ENCODE measurements around the gene NIN. TPM values are rescaled to one million over a fixed set of nuclear protein-coding genes. Genes with fewer than 3 reads are reported as not detected.

NIN gene
- total RNA-seq, 6 experiments from 2014 or later: 43.7 to 66.3 (median 57.4) TPM

- Mint-ChIP-seq H3K4me3 (no peak overlapping the region; the same call in 1 of the 2 replicates), H3K4me1 (ENCODE audit: low read depth) (peaks cover 21% of the 10 kb centered on the region)
- DNase-seq: no peak
These were observed 40.3 kb upstream of the NIN start for GRCh38 chr14:50871228-50871627.

GRCh38 chr14:50865391-50866076, 34.6 kb upstream of the NIN start:
- Mint-ChIP-seq H3K36me3 (ENCODE audit: low read depth) (no peaks in the 10 kb centered on the region), H3K4me1 (ENCODE audit: low read depth) (peaks cover 34% of the 10 kb centered on the region), H3K27ac (peak overlapping the region; percentile 73), H3K27me3 (ENCODE audit: insufficient read depth) (peaks cover 6% of the 10 kb centered on the region; the same call in 1 of the 2 replicates), H3K4me3 (peak overlapping the region; percentile 69), H3K9me3 (no peaks in the 10 kb centered on the region)
- TF ChIP-seq, protein P1, sequence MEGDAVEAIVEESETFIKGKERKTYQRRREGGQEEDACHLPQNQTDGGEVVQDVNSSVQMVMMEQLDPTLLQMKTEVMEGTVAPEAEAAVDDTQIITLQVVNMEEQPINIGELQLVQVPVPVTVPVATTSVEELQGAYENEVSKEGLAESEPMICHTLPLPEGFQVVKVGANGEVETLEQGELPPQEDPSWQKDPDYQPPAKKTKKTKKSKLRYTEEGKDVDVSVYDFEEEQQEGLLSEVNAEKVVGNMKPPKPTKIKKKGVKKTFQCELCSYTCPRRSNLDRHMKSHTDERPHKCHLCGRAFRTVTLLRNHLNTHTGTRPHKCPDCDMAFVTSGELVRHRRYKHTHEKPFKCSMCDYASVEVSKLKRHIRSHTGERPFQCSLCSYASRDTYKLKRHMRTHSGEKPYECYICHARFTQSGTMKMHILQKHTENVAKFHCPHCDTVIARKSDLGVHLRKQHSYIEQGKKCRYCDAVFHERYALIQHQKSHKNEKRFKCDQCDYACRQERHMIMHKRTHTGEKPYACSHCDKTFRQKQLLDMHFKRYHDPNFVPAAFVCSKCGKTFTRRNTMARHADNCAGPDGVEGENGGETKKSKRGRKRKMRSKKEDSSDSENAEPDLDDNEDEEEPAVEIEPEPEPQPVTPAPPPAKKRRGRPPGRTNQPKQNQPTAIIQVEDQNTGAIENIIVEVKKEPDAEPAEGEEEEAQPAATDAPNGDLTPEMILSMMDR (IDR thresholded peaks at IDR 0.05): no peak
- peak; percentile 18 for DNase-seq

More at GRCh38 chr14:50871228-50871627, 40.3 kb upstream of the NIN start:
- Mint-ChIP-seq H3K9me3 (no peaks in the 10 kb centered on the region), H3K36me3 (ENCODE audit: low read depth) (peaks cover 5% of the 10 kb centered on the region; the same call in 1 of the 2 replicates), H3K27ac (no peak overlapping the region), H3K27me3 (ENCODE audit: insufficient read depth) (peaks cover 33% of the 10 kb centered on the region)
- TF ChIP-seq, protein P1 (IDR thresholded peaks at IDR 0.05): no peak

DNA sequence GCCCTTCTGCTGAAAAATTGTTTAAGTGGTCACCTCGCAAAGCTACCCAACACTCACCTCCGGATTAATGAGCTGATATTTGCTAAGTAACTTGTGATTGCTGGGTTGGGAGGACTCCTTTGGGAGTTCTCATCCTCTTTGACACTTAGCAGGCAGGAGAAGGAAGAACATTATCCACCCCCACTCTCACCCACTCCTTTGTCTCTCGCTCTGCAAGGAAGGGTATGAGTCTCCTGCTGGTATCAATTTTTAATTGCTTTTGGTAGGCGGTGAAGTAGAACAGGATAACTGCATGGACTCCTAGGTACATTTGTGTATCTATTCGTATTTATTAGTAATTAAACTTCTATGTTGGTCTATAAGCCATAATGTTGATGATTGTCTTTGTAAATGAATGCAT, 34.0 kb upstream of the NIN start:
- Mint-ChIP-seq H3K4me1 (ENCODE audit: low read depth) (peaks cover 40% of the 10 kb centered on the region), H3K9me3 (no peaks in the 10 kb centered on the region), H3K36me3 (ENCODE audit: low read depth) (no peaks in the 10 kb centered on the region), H3K4me3 (no peak overlapping the region), H3K27me3 (ENCODE audit: insufficient read depth) (peaks cover 1% of the 10 kb centered on the region; the same call in 1 of the 2 replicates), H3K27ac (no peak overlapping the region)
- TF ChIP-seq, protein P1 (IDR thresholded peaks at IDR 0.05): no peak
- DNase-seq: no peak

DNA sequence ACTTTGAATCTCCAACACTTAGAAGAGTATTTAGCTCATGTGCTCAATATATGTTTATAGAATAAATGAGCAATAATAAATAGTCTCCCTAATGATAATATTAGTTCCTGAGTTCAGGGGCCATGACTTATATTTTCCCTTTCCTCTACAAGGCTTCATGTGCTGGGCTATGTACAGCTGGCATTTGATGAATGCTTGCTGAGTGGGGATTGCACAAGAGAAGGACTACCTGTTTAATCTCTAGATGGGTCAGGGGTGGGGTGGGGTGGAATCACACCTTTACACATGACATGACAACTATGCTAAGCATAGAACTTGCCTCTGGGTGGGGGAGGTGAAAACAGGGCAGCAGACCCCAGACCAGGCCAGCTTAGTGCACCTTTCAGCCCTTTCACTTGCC, 33.3 kb upstream of the NIN start:
- TF ChIP-seq, protein P1 (IDR thresholded peaks at IDR 0.05): no peak
- H3K27ac Mint-ChIP-seq: no peak overlapping the region
- H3K9me3 Mint-ChIP-seq: no peaks in the 10 kb centered on the region

GRCh38 chr14:50862036-50862570, 31.1 kb upstream of the NIN start:
- TF ChIP-seq, protein P1 (IDR thresholded peaks at IDR 0.05): no peak
- Mint-ChIP-seq H3K27ac (no peak overlapping the region), H3K4me1 (ENCODE audit: low read depth) (peaks cover 47% of the 10 kb centered on the region), H3K4me3 (no peak overlapping the region), H3K27me3 (ENCODE audit: insufficient read depth) (peaks cover 1% of the 10 kb centered on the region; the same call in 1 of the 2 replicates), H3K36me3 (ENCODE audit: low read depth) (no peaks in the 10 kb centered on the region), H3K9me3 (no peaks in the 10 kb centered on the region)
- DNase-seq: no peak

More for the DNA sequence above, 33.3 kb upstream of the NIN start:
- peaks cover 44% of the 10 kb centered on the region for H3K4me1 Mint-ChIP-seq (ENCODE audit: low read depth)
- H3K36me3 Mint-ChIP-seq (ENCODE audit: low read depth): no peaks in the 10 kb centered on the region
- no peak overlapping the region for H3K4me3 Mint-ChIP-seq
- DNase-seq: no peak
- peaks cover 1% of the 10 kb centered on the region; the same call in 1 of the 2 replicates for H3K27me3 Mint-ChIP-seq (ENCODE audit: insufficient read depth)
